Activated CD8-positive, alpha-beta memory T cell treated with anti-CD3 and anti-CD28 coated beads for 24 hours (primary cell): ENCODE results near the gene DAGLA.
A peak's percentile ranks its signal among the peaks of the same experiment; 100 is the strongest.

Source experiments
- DNase-seq: peaks from one replicate; pipeline ENCODE4 v3.0.0-alpha.2; 2020

The DAGLA gene

GRCh38 chr11:61785837-61786402, 105.7 kb downstream of the DAGLA start:
- no peak for DNase-seq

GRCh38 chr11:61787928-61788491, 107.8 kb downstream of the DAGLA start:
- no peak for DNase-seq

GRCh38 chr11:61791737-61792309, 111.6 kb downstream of the DAGLA start:
- DNase-seq = no peak

- DNase-seq = peak; percentile 97
Measured at GRCh38 chr11:61792310-61793082, 112.3 kb downstream of the DAGLA start, which contains the start of the genes FEN1 and TMEM258. TSS of gene FEN1 (plus strand) at chr11:61792911. CDS start at chr11:61795362, 2,451 bp downstream. TSS of gene TMEM258 (minus strand) at chr11:61792599. CDS start at chr11:61792558, 41 bp downstream.

- peak; percentile 71 for DNase-seq
Measured at GRCh38 chr11:61793083-61793828, 113.1 kb downstream of the DAGLA start.

- DNase-seq = no peak
Measured at GRCh38 chr11:61793829-61794204, 113.6 kb downstream of the DAGLA start.

GRCh38 chr11:61794579-61794978, 114.4 kb downstream of the DAGLA start:
- DNase-seq = no peak

- DNase-seq = no peak
Measured at GRCh38 chr11:61795459-61795858, 115.3 kb downstream of the DAGLA start.

- DNase-seq = no peak
Measured at GRCh38 chr11:61795876-61796526, 115.8 kb downstream of the DAGLA start.
